ENCODE measurements around the gene PCDH8. TPM values are rescaled to one million over a fixed set of nuclear protein-coding genes. Genes with fewer than 3 reads are reported as not detected.

PCDH8 gene
- total and polyA plus RNA-seq, 10 of the 15 experiments (the other 5 are each of a cell fraction or from before 2014, with no cell fraction given) = 0.03 to 0.86 (median 0.45) TPM; not detected in 1

DNA sequence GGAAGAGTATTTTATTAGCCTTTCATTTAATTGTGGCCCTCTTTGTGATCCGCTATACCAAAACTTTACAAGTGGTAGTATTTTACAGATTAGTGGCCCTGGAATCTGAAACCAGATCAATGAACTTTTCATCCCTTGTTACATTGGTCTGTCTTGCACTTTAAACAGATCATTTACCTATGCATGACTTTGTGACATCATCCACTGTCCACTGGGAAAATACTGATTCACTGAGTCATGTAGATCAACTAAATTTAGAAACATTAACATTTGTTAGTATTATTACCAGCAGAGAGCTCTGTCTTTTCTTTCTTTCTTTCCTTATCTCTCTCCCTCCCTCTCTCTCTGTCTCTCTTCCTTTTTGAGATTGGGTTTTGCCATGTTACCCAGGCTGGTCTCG lies 17.5 kb downstream of the PCDH8 start:
- H3K4me1 ChIP-seq (ENCODE audit: control insufficient read depth, insufficient read depth, low read length) = no peaks in the 10 kb centered on the region
- H3K4me2 ChIP-seq (ENCODE audit: control insufficient read depth, insufficient read depth) = no peak overlapping the region
- intact Hi-C loops (cut with micrococcal nuclease; ENCODE audit: unreplicated experiment) (no loop called here), in situ Hi-C loops (cut with MboI) (no loop called here)
- ChIA-PET SMC1A (ENCODE audit: uncharacterized antibody, unreplicated experiment) (interaction anchor here (0.8 to 1.3 kb wide), 2 partner anchors 105 to 166 kb away, joined by 3 read pairs; no protein-coding TSS in a partner anchor), CTCF (interaction anchor here (0.6 kb wide), 1 partner anchor 400 kb away, joined by 3 read pairs; no protein-coding TSS in a partner anchor), POLR2A (interaction anchor here (1.0 kb wide), 1 partner anchor 39 kb away, joined by 3 read pairs; no protein-coding TSS in a partner anchor), RAD21 (ENCODE audit: unreplicated experiment) (no interaction called here)
- H2AFZ ChIP-seq (ENCODE audit: control insufficient read depth, low read depth, low read length) = no peak overlapping the region
- H3K4me3 ChIP-seq = no peak overlapping the region
- FAIRE-seq = no peak
- H3K36me3 ChIP-seq (ENCODE audit: control insufficient read depth in 2 of 2, insufficient read depth in 2 of 2, low read length in 1 of 2) = no peaks in the 10 kb centered on the region
- no peak for DNase-seq (ENCODE audit: low read depth, low spot score)
- H4K20me1 ChIP-seq (ENCODE audit: control insufficient read depth, insufficient read depth) = no peaks in the 10 kb centered on the region
- H3K27me3 ChIP-seq (replicated peaks in 1 of 2; ENCODE audit: control insufficient read depth in 2 of 2, insufficient read depth in 2 of 2, low read length in 1 of 2) = no peaks in the 10 kb centered on the region; a peak in 2 of 4 replicates
- no peaks in the 10 kb centered on the region for H3K9me3 ChIP-seq (replicated peaks; ENCODE audit: control insufficient read depth, insufficient read depth, low read length)
- WGBS (ENCODE audit: insufficient coverage, insufficient replicate concordance, low lambda C conversion rate, missing lambda C conversion rate) = 56% methylated on average over 2 of the region's 2 CpGs
- H3K79me2 ChIP-seq (ENCODE audit: control insufficient read depth, insufficient read depth, low read length) = no peaks in the 10 kb centered on the region
- no peak for TF ChIP-seq NR2C2 (IDR thresholded peaks at IDR 0.05; ENCODE audit: borderline replicate concordance, control insufficient read depth, insufficient read length, low read depth)
- TF ChIP-seq, protein P1, sequence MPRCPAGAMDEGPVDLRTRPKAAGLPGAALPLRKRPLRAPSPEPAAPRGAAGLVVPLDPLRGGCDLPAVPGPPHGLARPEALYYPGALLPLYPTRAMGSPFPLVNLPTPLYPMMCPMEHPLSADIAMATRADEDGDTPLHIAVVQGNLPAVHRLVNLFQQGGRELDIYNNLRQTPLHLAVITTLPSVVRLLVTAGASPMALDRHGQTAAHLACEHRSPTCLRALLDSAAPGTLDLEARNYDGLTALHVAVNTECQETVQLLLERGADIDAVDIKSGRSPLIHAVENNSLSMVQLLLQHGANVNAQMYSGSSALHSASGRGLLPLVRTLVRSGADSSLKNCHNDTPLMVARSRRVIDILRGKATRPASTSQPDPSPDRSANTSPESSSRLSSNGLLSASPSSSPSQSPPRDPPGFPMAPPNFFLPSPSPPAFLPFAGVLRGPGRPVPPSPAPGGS (IDR thresholded peaks at IDR 0.05; ENCODE audit: borderline replicate concordance, insufficient read depth, low read depth, low read length, poor library complexity, severe bottlenecking) = no peak
- no peak for TF ChIP-seq ZSCAN29 (IDR thresholded peaks at IDR 0.05)
- TF ChIP-seq CREB1 (IDR thresholded peaks at IDR 0.05; ENCODE audit: low read depth) = no peak
- TF ChIP-seq, protein P2, sequence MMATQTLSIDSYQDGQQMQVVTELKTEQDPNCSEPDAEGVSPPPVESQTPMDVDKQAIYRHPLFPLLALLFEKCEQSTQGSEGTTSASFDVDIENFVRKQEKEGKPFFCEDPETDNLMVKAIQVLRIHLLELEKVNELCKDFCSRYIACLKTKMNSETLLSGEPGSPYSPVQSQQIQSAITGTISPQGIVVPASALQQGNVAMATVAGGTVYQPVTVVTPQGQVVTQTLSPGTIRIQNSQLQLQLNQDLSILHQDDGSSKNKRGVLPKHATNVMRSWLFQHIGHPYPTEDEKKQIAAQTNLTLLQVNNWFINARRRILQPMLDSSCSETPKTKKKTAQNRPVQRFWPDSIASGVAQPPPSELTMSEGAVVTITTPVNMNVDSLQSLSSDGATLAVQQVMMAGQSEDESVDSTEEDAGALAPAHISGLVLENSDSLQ (IDR thresholded peaks at IDR 0.05) = no peak
- TF ChIP-seq TARDBP (IDR thresholded peaks at IDR 0.05; ENCODE audit: borderline replicate concordance) = no peak
- no peak for TF ChIP-seq NFXL1 (IDR thresholded peaks at IDR 0.05; ENCODE audit: borderline replicate concordance)
- TF ChIP-seq, protein P3, sequence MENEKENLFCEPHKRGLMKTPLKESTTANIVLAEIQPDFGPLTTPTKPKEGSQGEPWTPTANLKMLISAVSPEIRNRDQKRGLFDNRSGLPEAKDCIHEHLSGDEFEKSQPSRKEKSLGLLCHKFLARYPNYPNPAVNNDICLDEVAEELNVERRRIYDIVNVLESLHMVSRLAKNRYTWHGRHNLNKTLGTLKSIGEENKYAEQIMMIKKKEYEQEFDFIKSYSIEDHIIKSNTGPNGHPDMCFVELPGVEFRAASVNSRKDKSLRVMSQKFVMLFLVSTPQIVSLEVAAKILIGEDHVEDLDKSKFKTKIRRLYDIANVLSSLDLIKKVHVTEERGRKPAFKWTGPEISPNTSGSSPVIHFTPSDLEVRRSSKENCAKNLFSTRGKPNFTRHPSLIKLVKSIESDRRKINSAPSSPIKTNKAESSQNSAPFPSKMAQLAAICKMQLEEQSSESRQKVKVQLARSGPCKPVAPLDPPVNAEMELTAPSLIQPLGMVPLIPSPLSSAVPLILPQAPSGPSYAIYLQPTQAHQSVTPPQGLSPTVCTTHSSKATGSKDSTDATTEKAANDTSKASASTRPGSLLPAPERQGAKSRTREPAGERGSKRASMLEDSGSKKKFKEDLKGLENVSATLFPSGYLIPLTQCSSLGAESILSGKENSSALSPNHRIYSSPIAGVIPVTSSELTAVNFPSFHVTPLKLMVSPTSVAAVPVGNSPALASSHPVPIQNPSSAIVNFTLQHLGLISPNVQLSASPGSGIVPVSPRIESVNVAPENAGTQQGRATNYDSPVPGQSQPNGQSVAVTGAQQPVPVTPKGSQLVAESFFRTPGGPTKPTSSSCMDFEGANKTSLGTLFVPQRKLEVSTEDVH (IDR thresholded peaks at IDR 0.05; ENCODE audit: low read depth, partially characterized antibody) = no peak
- BruUV-seq (replicated peaks) = no TSS peak
- no peak for ATAC-seq
- no peak overlapping the region for H3K9ac ChIP-seq (ENCODE audit: control insufficient read depth, insufficient read depth, low read length)
- H3K27ac ChIP-seq (ENCODE audit: control insufficient read depth, insufficient read depth) = no peak overlapping the region

Measured in GM12878 (cell line).